Measurements from ENCODE around the gene ARSA.

DNA sequence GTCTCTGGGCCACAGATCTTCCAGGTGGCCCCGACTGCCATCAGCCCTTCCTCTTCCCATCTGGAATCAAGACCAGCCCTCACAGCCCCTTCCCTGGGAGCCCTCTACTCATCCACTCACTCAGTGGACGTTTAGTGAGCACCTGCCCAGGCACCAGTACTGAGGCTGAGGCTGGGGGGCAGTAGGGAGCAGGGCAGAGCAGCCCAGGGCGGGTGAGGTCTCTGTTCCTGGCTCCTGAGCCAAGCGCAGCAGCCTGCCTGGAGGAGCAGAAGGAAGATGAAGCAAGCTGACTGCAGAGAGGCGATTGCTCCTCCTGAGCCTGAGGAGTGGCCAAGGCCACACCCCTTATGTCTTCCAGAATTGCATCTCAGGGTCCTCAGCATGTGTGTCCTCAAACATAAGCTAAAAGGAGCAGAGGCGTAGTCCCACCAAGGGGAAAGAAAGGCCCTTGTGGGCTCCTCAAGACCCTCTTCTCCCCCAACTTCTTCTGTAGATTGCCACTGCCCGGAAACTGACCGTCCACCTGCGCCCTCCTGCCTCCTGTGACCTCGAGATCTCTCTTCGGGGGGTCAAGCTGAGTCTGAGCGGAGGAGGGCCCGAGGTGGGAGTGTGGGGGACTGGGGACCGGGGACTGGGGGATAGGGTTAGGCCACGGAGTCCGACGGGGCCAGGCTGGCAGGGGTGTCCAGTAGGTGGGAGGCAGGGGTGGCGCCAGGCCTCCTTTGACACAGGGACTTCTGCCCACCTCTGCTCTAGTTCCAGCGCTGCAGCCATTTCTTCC is 21.6 kb downstream of the ARSA start:
- TF ChIP-seq ZXDB (tag by site-specific recombination; IDR thresholded peaks at IDR 0.05) (no peak), YY1 (tag by site-specific recombination; IDR thresholded peaks at IDR 0.05) (no peak), GLI4 (tag by site-specific recombination; IDR thresholded peaks at IDR 0.05) (no peak), ZNF548 (tag by site-specific recombination; IDR thresholded peaks at IDR 0.05) (no peak), ZNF24 (tag by site-specific recombination; IDR thresholded peaks at IDR 0.05) (no peak), YY2 (tag by site-specific recombination; IDR thresholded peaks at IDR 0.05) (no peak), ZNF560 (tag by site-specific recombination; IDR thresholded peaks at IDR 0.05; ENCODE audit: borderline replicate concordance) (no peak), ZNF521 (tag by site-specific recombination; IDR thresholded peaks at IDR 0.05) (no peak)
- TF ChIP-seq, protein P1, sequence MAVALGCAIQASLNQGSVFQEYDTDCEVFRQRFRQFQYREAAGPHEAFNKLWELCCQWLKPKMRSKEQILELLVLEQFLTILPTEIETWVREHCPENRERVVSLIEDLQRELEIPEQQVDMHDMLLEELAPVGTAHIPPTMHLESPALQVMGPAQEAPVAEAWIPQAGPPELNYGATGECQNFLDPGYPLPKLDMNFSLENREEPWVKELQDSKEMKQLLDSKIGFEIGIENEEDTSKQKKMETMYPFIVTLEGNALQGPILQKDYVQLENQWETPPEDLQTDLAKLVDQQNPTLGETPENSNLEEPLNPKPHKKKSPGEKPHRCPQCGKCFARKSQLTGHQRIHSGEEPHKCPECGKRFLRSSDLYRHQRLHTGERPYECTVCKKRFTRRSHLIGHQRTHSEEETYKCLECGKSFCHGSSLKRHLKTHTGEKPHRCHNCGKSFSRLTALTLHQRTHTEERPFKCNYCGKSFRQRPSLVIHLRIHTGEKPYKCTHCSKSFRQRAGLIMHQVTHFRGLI (tag by site-specific recombination; IDR thresholded peaks at IDR 0.05): no peak
- TF ChIP-seq, protein P2, sequence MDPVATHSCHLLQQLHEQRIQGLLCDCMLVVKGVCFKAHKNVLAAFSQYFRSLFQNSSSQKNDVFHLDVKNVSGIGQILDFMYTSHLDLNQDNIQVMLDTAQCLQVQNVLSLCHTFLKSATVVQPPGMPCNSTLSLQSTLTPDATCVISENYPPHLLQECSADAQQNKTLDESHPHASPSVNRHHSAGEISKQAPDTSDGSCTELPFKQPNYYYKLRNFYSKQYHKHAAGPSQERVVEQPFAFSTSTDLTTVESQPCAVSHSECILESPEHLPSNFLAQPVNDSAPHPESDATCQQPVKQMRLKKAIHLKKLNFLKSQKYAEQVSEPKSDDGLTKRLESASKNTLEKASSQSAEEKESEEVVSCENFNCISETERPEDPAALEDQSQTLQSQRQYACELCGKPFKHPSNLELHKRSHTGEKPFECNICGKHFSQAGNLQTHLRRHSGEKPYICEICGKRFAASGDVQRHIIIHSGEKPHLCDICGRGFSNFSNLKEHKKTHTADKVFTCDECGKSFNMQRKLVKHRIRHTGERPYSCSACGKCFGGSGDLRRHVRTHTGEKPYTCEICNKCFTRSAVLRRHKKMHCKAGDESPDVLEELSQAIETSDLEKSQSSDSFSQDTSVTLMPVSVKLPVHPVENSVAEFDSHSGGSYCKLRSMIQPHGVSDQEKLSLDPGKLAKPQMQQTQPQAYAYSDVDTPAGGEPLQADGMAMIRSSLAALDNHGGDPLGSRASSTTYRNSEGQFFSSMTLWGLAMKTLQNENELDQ (tag by site-specific recombination; IDR thresholded peaks at IDR 0.05; ENCODE audit: low read depth): no peak
- TF ChIP-seq, protein P3, sequence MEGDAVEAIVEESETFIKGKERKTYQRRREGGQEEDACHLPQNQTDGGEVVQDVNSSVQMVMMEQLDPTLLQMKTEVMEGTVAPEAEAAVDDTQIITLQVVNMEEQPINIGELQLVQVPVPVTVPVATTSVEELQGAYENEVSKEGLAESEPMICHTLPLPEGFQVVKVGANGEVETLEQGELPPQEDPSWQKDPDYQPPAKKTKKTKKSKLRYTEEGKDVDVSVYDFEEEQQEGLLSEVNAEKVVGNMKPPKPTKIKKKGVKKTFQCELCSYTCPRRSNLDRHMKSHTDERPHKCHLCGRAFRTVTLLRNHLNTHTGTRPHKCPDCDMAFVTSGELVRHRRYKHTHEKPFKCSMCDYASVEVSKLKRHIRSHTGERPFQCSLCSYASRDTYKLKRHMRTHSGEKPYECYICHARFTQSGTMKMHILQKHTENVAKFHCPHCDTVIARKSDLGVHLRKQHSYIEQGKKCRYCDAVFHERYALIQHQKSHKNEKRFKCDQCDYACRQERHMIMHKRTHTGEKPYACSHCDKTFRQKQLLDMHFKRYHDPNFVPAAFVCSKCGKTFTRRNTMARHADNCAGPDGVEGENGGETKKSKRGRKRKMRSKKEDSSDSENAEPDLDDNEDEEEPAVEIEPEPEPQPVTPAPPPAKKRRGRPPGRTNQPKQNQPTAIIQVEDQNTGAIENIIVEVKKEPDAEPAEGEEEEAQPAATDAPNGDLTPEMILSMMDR (tag by site-specific recombination; IDR thresholded peaks at IDR 0.05): no peak
- TF ChIP-seq, protein P4, sequence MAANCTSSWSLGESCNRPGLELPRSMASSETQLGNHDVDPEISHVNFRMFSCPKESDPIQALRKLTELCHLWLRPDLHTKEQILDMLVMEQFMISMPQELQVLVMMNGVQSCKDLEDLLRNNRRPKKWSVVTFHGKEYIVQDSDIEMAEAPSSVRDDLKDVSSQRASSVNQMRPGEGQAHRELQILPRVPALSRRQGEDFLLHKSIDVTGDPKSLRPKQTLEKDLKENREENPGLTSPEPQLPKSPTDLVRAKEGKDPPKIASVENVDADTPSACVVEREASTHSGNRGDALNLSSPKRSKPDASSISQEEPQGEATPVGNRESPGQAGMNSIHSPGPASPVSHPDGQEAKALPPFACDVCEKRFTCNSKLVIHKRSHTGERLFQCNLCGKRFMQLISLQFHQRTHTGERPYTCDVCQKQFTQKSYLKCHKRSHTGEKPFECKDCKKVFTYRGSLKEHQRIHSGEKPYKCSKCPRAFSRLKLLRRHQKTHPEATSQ (tag by site-specific recombination; IDR thresholded peaks at IDR 0.05): no peak
- TF ChIP-seq, protein P5, sequence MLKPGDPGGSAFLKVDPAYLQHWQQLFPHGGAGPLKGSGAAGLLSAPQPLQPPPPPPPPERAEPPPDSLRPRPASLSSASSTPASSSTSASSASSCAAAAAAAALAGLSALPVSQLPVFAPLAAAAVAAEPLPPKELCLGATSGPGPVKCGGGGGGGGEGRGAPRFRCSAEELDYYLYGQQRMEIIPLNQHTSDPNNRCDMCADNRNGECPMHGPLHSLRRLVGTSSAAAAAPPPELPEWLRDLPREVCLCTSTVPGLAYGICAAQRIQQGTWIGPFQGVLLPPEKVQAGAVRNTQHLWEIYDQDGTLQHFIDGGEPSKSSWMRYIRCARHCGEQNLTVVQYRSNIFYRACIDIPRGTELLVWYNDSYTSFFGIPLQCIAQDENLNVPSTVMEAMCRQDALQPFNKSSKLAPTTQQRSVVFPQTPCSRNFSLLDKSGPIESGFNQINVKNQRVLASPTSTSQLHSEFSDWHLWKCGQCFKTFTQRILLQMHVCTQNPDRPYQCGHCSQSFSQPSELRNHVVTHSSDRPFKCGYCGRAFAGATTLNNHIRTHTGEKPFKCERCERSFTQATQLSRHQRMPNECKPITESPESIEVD (tag by site-specific recombination; IDR thresholded peaks at IDR 0.05): no peak
